ENCODE results near the gene CDC37L1. TPM values are rescaled to one million over a fixed set of nuclear protein-coding genes. Genes with fewer than 3 reads are reported as not detected.
A peak's percentile ranks its signal among the peaks of the same experiment; 100 is the strongest.

The CDC37L1 gene
- 10 to 100 TPM; 12.0 to 28.7 (median 20.0) TPM for total RNA-seq

DNA sequence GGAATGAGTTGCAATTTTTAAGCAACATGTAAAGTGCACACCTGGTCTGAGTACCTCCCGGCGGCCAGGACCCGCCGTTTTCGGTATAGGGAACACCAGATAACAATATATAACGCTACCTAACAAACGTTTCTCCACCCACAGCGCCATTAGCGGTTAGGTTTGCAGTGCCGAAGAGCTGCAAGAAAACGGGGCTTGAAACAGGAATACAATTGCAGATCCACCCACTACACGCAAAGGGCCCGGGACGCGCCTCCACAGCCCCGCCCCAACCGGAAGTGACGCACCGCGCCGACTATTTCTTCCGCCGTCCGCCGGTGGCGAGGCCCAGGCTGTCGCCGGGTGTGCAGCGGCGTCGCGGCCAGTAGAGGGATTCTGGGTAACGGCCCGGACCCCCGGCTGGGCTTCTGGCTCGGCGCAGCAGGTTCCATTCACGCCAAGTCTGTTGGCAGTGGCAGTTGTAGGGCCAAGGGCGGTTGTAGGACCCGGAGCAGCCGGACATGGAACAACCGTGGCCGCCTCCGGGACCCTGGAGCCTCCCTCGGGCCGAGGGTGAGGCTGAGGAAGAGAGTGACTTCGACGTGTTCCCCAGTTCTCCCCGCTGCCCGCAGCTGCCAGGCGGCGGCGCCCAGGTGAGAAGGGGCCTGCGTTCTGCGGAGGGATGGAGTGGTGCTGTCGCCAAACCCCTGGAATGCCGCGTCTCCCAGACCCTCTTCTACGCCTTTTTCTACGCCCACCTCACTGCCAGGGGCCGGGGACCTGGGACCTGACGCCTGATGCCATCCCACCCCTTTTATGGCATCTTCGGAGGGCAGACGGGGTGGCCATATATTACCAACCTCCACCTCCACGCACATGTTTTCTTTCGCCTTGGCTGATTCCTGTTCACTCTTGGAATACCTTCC, at the start of gene CDC37L1:
Gene CDC37L1, plus strand, starts transcription at position 302 of the 905 bp plus-strand sequence. Its CDS starts 199 bp downstream, at position 501.
- Histone ChIP-seq H3K27me3 (no peaks in the 10 kb centered on the region), H3K4me1 (peaks cover 18 to 29% (median 22%) of the 10 kb centered on the region in 4 donors), H3K4me3 (peak within 1 kb of the TSS; percentile 60 to 80 (median 74)), H3K36me3 (no peaks in the 10 kb centered on the region), H3K27ac (peak within 1 kb of the TSS; percentile 96 to 99 (median 97)), H3K9me3 (no peaks in the 10 kb centered on the region)
- peak; percentile 99 for DNase-seq
- TF ChIP-seq, protein P1, sequence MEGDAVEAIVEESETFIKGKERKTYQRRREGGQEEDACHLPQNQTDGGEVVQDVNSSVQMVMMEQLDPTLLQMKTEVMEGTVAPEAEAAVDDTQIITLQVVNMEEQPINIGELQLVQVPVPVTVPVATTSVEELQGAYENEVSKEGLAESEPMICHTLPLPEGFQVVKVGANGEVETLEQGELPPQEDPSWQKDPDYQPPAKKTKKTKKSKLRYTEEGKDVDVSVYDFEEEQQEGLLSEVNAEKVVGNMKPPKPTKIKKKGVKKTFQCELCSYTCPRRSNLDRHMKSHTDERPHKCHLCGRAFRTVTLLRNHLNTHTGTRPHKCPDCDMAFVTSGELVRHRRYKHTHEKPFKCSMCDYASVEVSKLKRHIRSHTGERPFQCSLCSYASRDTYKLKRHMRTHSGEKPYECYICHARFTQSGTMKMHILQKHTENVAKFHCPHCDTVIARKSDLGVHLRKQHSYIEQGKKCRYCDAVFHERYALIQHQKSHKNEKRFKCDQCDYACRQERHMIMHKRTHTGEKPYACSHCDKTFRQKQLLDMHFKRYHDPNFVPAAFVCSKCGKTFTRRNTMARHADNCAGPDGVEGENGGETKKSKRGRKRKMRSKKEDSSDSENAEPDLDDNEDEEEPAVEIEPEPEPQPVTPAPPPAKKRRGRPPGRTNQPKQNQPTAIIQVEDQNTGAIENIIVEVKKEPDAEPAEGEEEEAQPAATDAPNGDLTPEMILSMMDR (IDR thresholded peaks at IDR 0.05) = peak; percentile 73 to 98 (median 75)
- TF ChIP-seq POLR2A (IDR thresholded peaks at IDR 0.05) (peak; percentile 98), EP300 (IDR thresholded peaks at IDR 0.05; ENCODE audit: low read depth) (no peak), POLR2AphosphoS5 (IDR thresholded peaks at IDR 0.05) (peak; percentile 99)
- intact Hi-C loops (cut with DNase I; ENCODE audit: low total_unique reads) (loop anchor here (1.0 to 2.0 kb wide), 2 partner anchors 17 to 62 kb away; partner anchors contain the start of genes AK3 and PLPP6), in situ Hi-C loops (cut with MboI; ENCODE audit: low pct_ligation_motif_present in 1 of 4, low pct_unique_long_range_greater_than_20kb in 1 of 4, low sequenced_read_pairs in 3 of 4) (loop anchor here in 2 of 4 donors (10.0 to 25.0 kb wide), 2 partner anchors 65 to 1333 kb away; partner anchors contain the start of genes AK3 (in 2 of the 2) and RANBP6 (in 1 of the 2))
- WGBS, 2 donors (ENCODE audit: low coverage in 1 of 2) = 0 to 1% methylated on average over 4 to 60 of the region's 66 CpGs

DNA sequence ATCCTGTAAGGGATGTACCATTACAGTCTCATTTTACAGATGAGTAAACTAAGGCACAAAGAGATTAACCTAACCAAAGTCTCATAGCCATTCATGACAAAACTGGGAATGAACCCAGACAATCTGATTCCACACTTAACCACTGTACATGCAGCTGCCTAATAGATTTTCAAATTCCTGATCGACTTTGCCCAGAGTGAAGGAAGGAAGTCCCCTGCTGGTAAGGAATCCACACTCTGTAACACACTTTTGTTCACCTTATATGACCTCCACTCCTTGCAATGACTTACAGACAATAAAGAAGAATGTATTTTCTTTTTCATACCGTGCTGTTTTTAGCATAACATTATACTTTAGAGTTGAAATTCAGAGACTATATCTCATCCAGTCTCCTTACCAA, 48.5 kb upstream of the CDC37L1 start:
- in situ Hi-C loops (cut with MboI; ENCODE audit: low pct_ligation_motif_present in 1 of 4, low pct_unique_long_range_greater_than_20kb in 1 of 4, low sequenced_read_pairs in 3 of 4) (loop anchor here in 3 of 4 donors (25.0 kb wide), 1 partner anchor 244 kb away; no protein-coding TSS in a partner anchor), intact Hi-C loops (cut with DNase I; ENCODE audit: low total_unique reads) (no loop called here)
- Histone ChIP-seq H3K27me3 (no peaks in the 10 kb centered on the region), H3K36me3 (no peaks in the 10 kb centered on the region), H3K27ac (no peak overlapping the region), H3K4me3 (no peak overlapping the region), H3K4me1 (no peaks in the 10 kb centered on the region), H3K9me3 (no peaks in the 10 kb centered on the region)
- DNase-seq = no peak
- WGBS, 2 donors (ENCODE audit: low coverage in 1 of 2) = 24 to 59% methylated on average over 2 of the region's 2 CpGs
- TF ChIP-seq POLR2AphosphoS5 (IDR thresholded peaks at IDR 0.05) (no peak), POLR2A (IDR thresholded peaks at IDR 0.05) (no peak), EP300 (IDR thresholded peaks at IDR 0.05; ENCODE audit: low read depth) (no peak)
- TF ChIP-seq, protein P1 (IDR thresholded peaks at IDR 0.05) = no peak

DNA sequence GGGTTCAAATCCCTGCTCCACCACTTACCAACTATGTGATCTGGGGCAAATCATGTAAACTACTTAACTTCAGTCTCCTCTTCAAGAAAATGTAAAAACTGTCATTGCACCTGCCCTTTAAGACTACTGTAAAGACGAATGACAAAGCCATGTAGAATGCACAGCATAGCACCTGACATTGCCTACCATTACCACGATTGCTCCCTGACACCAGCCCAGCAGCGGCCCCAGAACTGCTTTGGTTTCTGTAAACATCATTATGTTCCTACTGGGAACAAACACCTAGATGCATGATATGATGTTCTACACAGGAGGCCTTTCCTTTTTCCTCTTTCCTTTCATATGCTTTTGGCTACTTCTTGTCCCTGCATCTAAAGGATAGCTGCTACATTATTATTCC, 40.4 kb upstream of the CDC37L1 start:
- intact Hi-C loops (cut with DNase I; ENCODE audit: low total_unique reads) = loop anchor here (5.0 kb wide), 1 partner anchor 257 kb away; no protein-coding TSS in a partner anchor
- H3K36me3 ChIP-seq = no peaks in the 10 kb centered on the region
- no peak overlapping the region for H3K4me3 ChIP-seq
- no peaks in the 10 kb centered on the region for H3K4me1 ChIP-seq
- WGBS, 2 donors (ENCODE audit: low coverage in 1 of 2) = 83 to 88% methylated on average over 1 to 3 of the region's 3 CpGs
- no peak overlapping the region for H3K27ac ChIP-seq
- no peaks in the 10 kb centered on the region for H3K9me3 ChIP-seq
- TF ChIP-seq, protein P1 (IDR thresholded peaks at IDR 0.05) = no peak
- DNase-seq = no peak
- in situ Hi-C loops (cut with MboI; ENCODE audit: low pct_ligation_motif_present in 1 of 4, low pct_unique_long_range_greater_than_20kb in 1 of 4, low sequenced_read_pairs in 3 of 4) = loop anchor here in 3 of 4 donors (25.0 kb wide), 1 partner anchor 252 kb away; no protein-coding TSS in a partner anchor
- H3K27me3 ChIP-seq = no peaks in the 10 kb centered on the region

DNA sequence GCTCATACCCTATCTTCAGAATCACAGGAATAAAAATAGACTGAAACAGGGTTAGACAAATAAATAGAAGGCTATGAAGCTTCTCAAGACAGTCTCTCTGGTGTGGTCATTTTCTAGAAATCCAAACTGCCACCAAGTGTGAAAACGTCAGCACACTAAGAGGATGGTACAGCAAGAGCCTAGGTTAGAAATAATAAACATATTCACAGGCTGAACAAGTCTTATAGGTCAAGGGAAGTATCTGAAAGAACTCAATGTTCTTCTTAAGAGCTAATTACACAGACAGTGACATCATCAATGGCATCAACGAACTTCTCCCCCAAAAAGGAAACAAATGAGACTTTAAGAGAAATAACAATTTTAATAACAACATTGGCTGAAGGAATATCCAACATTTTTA, 39.9 kb upstream of the CDC37L1 start:
- Histone ChIP-seq H3K27ac (no peak overlapping the region), H3K4me3 (no peak overlapping the region), H3K9me3 (no peaks in the 10 kb centered on the region), H3K36me3 (no peaks in the 10 kb centered on the region), H3K4me1 (no peaks in the 10 kb centered on the region), H3K27me3 (no peaks in the 10 kb centered on the region)
- TF ChIP-seq POLR2AphosphoS5 (IDR thresholded peaks at IDR 0.05) (no peak), EP300 (IDR thresholded peaks at IDR 0.05; ENCODE audit: low read depth) (no peak), POLR2A (IDR thresholded peaks at IDR 0.05) (no peak)
- TF ChIP-seq, protein P1 (IDR thresholded peaks at IDR 0.05) = no peak
- 33 to 59% methylated on average over 2 of the region's 2 CpGs for WGBS, 2 donors (ENCODE audit: low coverage in 1 of 2)
- intact Hi-C loops (cut with DNase I; ENCODE audit: low total_unique reads) (loop anchor here (5.0 kb wide), 1 partner anchor 257 kb away; no protein-coding TSS in a partner anchor), in situ Hi-C loops (cut with MboI; ENCODE audit: low pct_ligation_motif_present in 1 of 4, low pct_unique_long_range_greater_than_20kb in 1 of 4, low sequenced_read_pairs in 3 of 4) (loop anchor here in 3 of 4 donors (25.0 kb wide), 1 partner anchor 252 kb away; no protein-coding TSS in a partner anchor)
- no peak for DNase-seq

Measured in transverse colon (tissue), 4 donors.